Neural crest cell (in vitro differentiated cells): ENCODE results near the gene UFSP2. TPM values are rescaled to one million over a fixed set of nuclear protein-coding genes. Genes with fewer than 3 reads are reported as not detected.

Experiments used
- DNase-seq: peaks from one replicate; pipeline ENCODE4 v3.0.0; 2021; ENCODE audit warnings: low read depth, mixed read lengths, low spot score
- H3K27ac Mint-ChIP-seq: one replicate; pipeline ENCODE4 v1.8.0; 2021; ENCODE audit warnings: mild to moderate bottlenecking, mixed read lengths; ENCODE audit not compliant: unreplicated experiment
- H3K27me3 Mint-ChIP-seq: 2 replicates; pipeline ENCODE4 v1.8.0; 2021; ENCODE audit warnings: low read depth, mild to moderate bottlenecking, mixed read lengths
- H3K36me3 Mint-ChIP-seq: 2 replicates; pipeline ENCODE4 v1.8.0; 2021; ENCODE audit warnings: low read depth, mild to moderate bottlenecking, mixed read lengths
- H3K4me1 Mint-ChIP-seq: 2 replicates; pipeline ENCODE4 v1.8.0; 2021; ENCODE audit warnings: mixed read lengths
- H3K4me3 Mint-ChIP-seq: one replicate; pipeline ENCODE4 v1.8.0; 2021; ENCODE audit warnings: mild to moderate bottlenecking, mixed read lengths
- H3K9me3 Mint-ChIP-seq: 2 replicates; pipeline ENCODE4 v1.8.0; 2021; ENCODE audit warnings: mixed read lengths
- total RNA-seq: library from RNA; stranded (reverse); gene quantifications from 2 replicates; pipeline ENCODE4 v1.2.1, GENCODE V29; 2021
- TF ChIP-seq, protein P1 (sequence below): fragments of 200-600 bp; sonication (generic); conservative IDR thresholded peaks from 2 replicates; pipeline ENCODE4 v1.5.0; 2021; ENCODE audit warnings: antibody characterized with exemption, mild to moderate bottlenecking

The UFSP2 gene
- total RNA-seq, 1 donor from 2014 or later = 28.6 TPM

DNA sequence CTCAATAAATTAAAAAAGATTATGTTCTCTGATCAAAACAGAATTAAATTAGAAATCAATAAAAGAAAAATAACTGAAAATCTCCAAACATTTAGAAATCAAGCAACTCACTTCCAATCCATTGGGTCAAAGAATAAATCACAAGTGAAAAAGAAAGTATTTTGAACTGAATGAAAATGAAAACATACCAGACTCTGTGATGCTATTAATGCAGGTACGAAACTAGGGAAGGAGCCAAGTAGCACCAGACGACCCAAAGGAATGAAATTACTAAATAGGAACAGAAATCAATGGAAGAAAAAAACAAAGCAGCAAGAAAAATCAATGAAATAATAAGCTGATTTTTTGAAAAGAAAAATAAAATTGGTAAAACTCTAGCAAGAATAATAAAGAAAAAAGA is 30.4 kb upstream of the UFSP2 start:
- TF ChIP-seq, protein P1, sequence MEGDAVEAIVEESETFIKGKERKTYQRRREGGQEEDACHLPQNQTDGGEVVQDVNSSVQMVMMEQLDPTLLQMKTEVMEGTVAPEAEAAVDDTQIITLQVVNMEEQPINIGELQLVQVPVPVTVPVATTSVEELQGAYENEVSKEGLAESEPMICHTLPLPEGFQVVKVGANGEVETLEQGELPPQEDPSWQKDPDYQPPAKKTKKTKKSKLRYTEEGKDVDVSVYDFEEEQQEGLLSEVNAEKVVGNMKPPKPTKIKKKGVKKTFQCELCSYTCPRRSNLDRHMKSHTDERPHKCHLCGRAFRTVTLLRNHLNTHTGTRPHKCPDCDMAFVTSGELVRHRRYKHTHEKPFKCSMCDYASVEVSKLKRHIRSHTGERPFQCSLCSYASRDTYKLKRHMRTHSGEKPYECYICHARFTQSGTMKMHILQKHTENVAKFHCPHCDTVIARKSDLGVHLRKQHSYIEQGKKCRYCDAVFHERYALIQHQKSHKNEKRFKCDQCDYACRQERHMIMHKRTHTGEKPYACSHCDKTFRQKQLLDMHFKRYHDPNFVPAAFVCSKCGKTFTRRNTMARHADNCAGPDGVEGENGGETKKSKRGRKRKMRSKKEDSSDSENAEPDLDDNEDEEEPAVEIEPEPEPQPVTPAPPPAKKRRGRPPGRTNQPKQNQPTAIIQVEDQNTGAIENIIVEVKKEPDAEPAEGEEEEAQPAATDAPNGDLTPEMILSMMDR = no peak
- Mint-ChIP-seq H3K27ac (no peak overlapping the region), H3K4me1 (no peaks in the 10 kb centered on the region), H3K36me3 (no peaks in the 10 kb centered on the region), H3K4me3 (no peak overlapping the region), H3K27me3 (peaks cover 2% of the 10 kb centered on the region), H3K9me3 (no peaks in the 10 kb centered on the region)
- no peak for DNase-seq

DNA sequence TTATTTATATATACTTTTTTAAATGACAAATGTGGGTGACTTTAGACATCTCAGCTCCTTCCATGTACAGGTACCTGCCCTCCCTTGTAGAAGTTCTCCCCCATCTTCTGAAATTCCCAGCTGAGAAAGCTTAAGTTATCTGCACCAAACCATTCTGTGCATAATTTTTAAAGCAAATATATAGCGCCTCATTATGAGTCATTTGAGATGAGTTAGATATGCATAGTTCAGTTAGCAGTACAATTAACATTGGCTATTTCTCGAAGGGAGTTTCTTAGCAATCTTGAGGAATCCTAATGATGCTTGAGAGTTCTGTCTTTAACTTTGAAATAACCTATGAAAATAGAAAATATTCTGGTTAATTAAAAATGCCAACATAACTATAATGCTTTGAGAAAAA is 19.4 kb upstream of the UFSP2 start:
- Mint-ChIP-seq H3K27me3 (no peaks in the 10 kb centered on the region), H3K4me3 (no peak overlapping the region), H3K27ac (no peak overlapping the region), H3K36me3 (no peaks in the 10 kb centered on the region), H3K9me3 (no peaks in the 10 kb centered on the region), H3K4me1 (no peaks in the 10 kb centered on the region)
- TF ChIP-seq, protein P1 = no peak
- no peak for DNase-seq

DNA sequence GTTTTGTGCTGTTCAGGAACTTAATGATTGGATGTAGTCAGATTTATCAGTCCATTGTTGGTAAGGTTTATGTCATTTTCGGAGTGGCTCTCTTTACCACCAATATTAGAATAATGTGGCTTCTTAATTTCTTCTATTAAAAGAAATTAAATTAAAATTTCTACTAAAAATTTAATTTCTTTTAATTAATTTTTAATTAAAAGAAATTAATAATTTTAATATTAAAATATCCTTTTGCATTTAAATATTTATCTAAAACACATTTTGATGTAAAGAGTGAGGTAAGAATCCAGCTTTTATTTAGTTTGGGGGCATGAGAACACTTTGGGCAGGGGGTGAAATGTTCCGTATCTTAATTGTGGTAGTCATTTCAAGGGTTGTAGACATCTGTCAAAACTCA is 15.7 kb upstream of the UFSP2 start:
- Mint-ChIP-seq H3K36me3 (no peaks in the 10 kb centered on the region), H3K4me1 (no peaks in the 10 kb centered on the region), H3K9me3 (no peaks in the 10 kb centered on the region), H3K27ac (no peak overlapping the region), H3K27me3 (no peaks in the 10 kb centered on the region), H3K4me3 (no peak overlapping the region)
- no peak for DNase-seq
- TF ChIP-seq, protein P1 = no peak

DNA sequence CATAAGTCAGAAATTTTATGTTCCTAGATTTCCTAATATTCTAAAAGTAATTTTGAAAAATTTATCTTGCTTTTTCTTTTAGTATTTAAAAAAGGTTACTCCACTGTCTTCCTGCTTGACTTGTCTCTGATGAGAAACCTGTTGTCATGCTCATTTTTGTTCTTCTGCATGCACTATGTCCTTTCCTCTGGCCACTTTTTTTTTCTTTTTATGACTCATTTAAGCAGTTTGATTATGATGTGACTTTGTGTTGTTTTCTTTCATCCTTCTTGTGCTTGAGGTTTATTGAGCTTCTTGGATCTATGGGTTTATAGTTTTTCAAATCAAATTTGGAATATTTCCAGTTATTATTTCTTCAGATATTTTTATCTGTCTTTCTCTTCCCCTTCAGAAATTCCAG is 12.0 kb upstream of the UFSP2 start:
- H3K4me1 Mint-ChIP-seq = no peaks in the 10 kb centered on the region
- no peaks in the 10 kb centered on the region for H3K9me3 Mint-ChIP-seq
- no peaks in the 10 kb centered on the region for H3K27me3 Mint-ChIP-seq
- no peak for DNase-seq
- no peaks in the 10 kb centered on the region for H3K36me3 Mint-ChIP-seq
- no peak overlapping the region for H3K4me3 Mint-ChIP-seq
- TF ChIP-seq, protein P1 = no peak
- H3K27ac Mint-ChIP-seq = no peak overlapping the region

DNA sequence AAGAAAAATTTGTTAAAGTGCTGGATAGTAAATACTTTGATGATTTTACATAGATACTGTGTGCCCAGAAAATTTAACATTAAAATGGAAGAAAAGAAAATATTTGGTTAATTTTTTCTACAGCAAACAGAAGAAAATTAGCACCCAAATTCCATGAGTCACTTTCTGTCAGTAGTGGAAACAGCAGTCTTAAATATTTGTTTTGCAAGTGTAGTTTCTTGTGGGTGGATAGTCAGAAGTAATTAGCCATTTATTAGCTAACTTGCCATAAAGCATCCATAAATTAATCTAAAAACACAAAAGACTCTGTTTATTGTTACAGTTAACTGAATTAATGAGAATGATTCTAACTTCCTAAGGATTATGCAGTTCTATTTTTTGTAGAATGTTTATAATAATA is 9.7 kb upstream of the UFSP2 start:
- Mint-ChIP-seq H3K4me3 (no peak overlapping the region), H3K9me3 (no peaks in the 10 kb centered on the region), H3K36me3 (no peaks in the 10 kb centered on the region), H3K27me3 (no peaks in the 10 kb centered on the region), H3K27ac (no peak overlapping the region), H3K4me1 (no peaks in the 10 kb centered on the region)
- no peak for DNase-seq
- TF ChIP-seq, protein P1 = no peak

DNA sequence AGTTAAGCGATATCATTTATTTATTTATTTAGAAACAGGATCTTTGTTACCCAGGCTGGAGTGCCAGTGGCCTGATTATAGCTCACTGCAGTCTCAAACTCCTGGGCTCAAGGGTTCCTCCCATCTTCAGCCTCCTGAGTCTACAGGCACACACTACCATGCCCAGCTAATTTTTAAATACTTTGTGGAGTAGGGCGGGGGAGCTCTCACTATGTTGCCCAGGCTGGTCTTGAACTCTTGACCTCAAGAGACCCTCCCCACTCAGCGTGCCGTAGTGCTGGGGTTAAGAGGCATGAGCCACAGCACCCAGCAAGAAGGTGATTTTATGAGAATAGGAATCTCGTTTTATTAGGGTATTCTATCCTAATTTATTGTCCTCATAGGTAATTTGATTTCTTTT is 3.9 kb upstream of the UFSP2 start:
- no peak overlapping the region for H3K4me3 Mint-ChIP-seq
- H3K27ac Mint-ChIP-seq = no peak overlapping the region
- DNase-seq = no peak
- H3K27me3 Mint-ChIP-seq = no peaks in the 10 kb centered on the region
- H3K9me3 Mint-ChIP-seq = no peaks in the 10 kb centered on the region
- TF ChIP-seq, protein P1 = no peak
- H3K4me1 Mint-ChIP-seq = peaks cover 6% of the 10 kb centered on the region
- no peaks in the 10 kb centered on the region for H3K36me3 Mint-ChIP-seq
